ENCODE measurements around the gene KCNK10.

The KCNK10 gene

GRCh38 chr14:88321692-88322503 lies 1.2 kb downstream of the KCNK10 start:
- no peak for DNase-seq

GRCh38 chr14:88318406-88318805 lies 4.7 kb downstream of the KCNK10 start:
- no peak for DNase-seq

- DNase-seq, result no peak
Observed at GRCh38 chr14:88316521-88316920, 6.5 kb downstream of the KCNK10 start.

GRCh38 chr14:88312257-88312656 lies 10.8 kb downstream of the KCNK10 start:
- no peak for DNase-seq

- DNase-seq, result no peak
Observed at GRCh38 chr14:88311780-88312179, 11.3 kb downstream of the KCNK10 start.

GRCh38 chr14:88310449-88310848 lies 12.6 kb downstream of the KCNK10 start:
- DNase-seq, result no peak

GRCh38 chr14:88310021-88310420 lies 13.0 kb downstream of the KCNK10 start:
- DNase-seq, result no peak

- peak; percentile 46 for DNase-seq
Observed at GRCh38 chr14:88305528-88306322, 17.3 kb downstream of the KCNK10 start.

GRCh38 chr14:88303041-88303440 lies 20.0 kb downstream of the KCNK10 start:
- peak; percentile 34 for DNase-seq

- no peak for DNase-seq
Observed at GRCh38 chr14:88301381-88301780, 21.7 kb downstream of the KCNK10 start.

GRCh38 chr14:88300817-88301216 lies 22.3 kb downstream of the KCNK10 start:
- DNase-seq, result no peak

- peak; percentile 78 for DNase-seq
Observed at GRCh38 chr14:88299865-88300530, 23.1 kb downstream of the KCNK10 start.

GRCh38 chr14:88297306-88297705 lies 25.8 kb downstream of the KCNK10 start:
- DNase-seq, result peak; percentile 55

GRCh38 chr14:88296351-88296750 lies 26.7 kb downstream of the KCNK10 start:
- DNase-seq, result no peak

- no peak for DNase-seq
Observed at GRCh38 chr14:88289996-88290395, 33.1 kb downstream of the KCNK10 start.

- no peak for DNase-seq
Observed at GRCh38 chr14:88289234-88289633, 33.8 kb downstream of the KCNK10 start.

- no peak for DNase-seq
Observed at GRCh38 chr14:88286309-88286708, 36.8 kb downstream of the KCNK10 start.

- DNase-seq, result no peak
Observed at GRCh38 chr14:88281447-88281846, 41.6 kb downstream of the KCNK10 start.

GRCh38 chr14:88276923-88277596 lies 46.0 kb downstream of the KCNK10 start:
- DNase-seq, result no peak

- no peak for DNase-seq
Observed at GRCh38 chr14:88272390-88273269, 50.4 kb downstream of the KCNK10 start.

- DNase-seq, result no peak
Observed at GRCh38 chr14:88271205-88271604, 51.9 kb downstream of the KCNK10 start.

- no peak for DNase-seq
Observed at GRCh38 chr14:88270776-88271175, 52.3 kb downstream of the KCNK10 start.
